GM13977 (cell line): Measurements from ENCODE around the gene HDGFL1.
A peak's percentile ranks its signal among the peaks of the same experiment; 100 is the strongest.

ENCODE experiments used
- DNase-seq: peaks from one replicate; pipeline ENCODE4 v3.0.0; 2012; ENCODE audit warnings: low spot score
- in situ Hi-C: fragments of 300-500 bp; cut with MboI; formaldehyde crosslinking; loops from one replicate; pipeline ENCODE4 v1.12.0; 2022; ENCODE audit warnings: low sequenced_read_pairs, low pct_unique_long_range_greater_than_20kb, mixed read lengths, inconsistent platforms; ENCODE audit not compliant: unreplicated experiment
- TF ChIP-seq, protein P1 (sequence below): IDR thresholded peaks from 2 replicates; pipeline ENCODE4 v1.5.1; 2012; ENCODE audit warnings: mild to moderate bottlenecking, control low read depth; ENCODE audit not compliant: insufficient read depth; ENCODE audit errors: extremely low read depth, missing control alignments

Gene HDGFL1

DNA sequence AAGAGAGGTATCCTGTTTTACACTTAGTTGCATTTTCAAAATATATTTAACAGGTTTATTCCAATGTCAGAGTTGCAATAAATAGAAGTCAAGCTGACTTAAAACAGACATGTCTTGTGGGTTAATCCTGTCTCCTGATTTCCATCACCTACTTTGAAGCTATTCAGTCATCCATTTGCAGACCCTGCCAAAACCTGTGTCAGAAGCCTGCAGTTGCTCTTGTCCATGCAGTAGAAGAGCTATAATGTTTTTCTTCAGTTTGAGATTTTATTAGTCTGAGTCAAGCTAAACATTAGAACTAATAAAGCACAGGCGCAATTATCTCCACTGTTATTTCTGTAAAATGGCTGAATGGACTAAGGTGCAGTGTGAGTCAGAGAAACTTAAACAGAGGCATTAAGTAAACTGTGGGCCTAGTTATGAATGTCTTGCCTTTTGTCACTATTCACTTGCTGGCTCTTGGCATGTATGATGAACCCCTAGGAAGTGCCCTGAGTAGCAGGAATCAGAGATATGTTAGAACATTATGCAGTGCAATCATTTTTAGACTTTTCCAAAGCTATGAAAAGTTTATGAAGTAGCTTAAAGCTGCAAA, 11.0 kb upstream of the HDGFL1 start:
- no peak for DNase-seq
- TF ChIP-seq, protein P1, sequence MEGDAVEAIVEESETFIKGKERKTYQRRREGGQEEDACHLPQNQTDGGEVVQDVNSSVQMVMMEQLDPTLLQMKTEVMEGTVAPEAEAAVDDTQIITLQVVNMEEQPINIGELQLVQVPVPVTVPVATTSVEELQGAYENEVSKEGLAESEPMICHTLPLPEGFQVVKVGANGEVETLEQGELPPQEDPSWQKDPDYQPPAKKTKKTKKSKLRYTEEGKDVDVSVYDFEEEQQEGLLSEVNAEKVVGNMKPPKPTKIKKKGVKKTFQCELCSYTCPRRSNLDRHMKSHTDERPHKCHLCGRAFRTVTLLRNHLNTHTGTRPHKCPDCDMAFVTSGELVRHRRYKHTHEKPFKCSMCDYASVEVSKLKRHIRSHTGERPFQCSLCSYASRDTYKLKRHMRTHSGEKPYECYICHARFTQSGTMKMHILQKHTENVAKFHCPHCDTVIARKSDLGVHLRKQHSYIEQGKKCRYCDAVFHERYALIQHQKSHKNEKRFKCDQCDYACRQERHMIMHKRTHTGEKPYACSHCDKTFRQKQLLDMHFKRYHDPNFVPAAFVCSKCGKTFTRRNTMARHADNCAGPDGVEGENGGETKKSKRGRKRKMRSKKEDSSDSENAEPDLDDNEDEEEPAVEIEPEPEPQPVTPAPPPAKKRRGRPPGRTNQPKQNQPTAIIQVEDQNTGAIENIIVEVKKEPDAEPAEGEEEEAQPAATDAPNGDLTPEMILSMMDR, result no peak
- in situ Hi-C loops, result no loop called here

DNA sequence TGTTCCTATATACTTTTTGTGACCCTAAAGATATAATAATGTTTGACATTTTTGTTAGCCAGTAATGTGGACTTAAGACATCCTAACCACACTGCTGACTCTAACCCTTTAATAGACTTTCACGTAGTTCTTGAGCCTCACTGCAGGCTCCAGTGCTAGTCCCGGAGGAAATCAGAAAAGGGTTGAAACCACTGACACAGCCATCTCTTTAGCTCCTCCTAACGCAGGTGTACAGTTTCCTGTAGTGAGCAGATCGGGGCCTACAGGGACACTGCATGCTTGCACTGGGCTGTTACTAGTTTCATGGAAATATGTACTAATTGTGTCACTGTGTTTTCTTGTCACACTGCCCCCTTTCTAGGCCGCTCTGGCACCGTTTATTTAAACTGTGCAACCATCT, 512 bp upstream of the HDGFL1 start:
- DNase-seq, result peak; percentile 9
- TF ChIP-seq, protein P1, result no peak
- in situ Hi-C loops, result no loop called here

DNA sequence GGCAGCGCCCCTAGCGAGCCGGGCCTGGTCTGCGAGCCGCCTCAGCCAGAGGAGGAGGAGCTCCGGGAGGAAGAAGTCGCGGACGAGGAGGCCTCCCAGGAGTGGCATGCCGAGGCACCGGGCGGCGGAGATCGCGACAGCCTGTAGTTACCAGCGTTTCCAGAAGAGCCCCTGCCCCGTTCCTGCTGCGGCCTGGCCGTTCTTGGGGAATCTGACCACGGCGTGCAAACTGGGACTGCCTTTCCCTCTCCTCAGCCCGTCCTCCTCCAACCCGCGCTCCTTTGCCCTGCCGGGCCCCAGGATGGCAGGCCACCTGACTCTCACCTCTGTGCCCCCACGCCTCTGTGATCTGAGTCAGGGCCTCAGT, 802 bp downstream of the HDGFL1 start:
- TF ChIP-seq, protein P1, result no peak

DNA sequence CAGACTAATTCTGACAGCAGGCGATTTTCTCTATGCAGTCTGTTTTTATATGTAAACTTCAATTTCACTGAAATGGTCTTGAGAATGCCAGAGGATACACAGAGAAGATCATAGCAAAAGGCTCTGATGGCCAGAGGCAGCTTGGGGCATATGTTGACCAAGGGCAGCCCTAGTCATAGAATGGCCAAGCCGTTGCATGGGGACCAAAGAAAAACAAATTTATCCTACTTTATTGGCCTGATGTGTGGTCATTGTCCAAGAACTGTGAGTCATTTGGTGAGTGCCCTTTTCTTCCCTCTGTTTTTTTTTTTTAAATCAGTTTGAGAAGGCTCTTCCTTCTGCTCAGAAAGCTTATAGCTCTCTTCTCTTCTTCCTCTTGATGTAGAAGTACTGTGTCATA, 5.8 kb downstream of the HDGFL1 start:
- DNase-seq, result no peak
- in situ Hi-C loops, result no loop called here
- TF ChIP-seq, protein P1, result no peak

More for the DNA sequence above, 802 bp downstream of the HDGFL1 start:
- in situ Hi-C loops, result no loop called here
- no peak for DNase-seq

DNA sequence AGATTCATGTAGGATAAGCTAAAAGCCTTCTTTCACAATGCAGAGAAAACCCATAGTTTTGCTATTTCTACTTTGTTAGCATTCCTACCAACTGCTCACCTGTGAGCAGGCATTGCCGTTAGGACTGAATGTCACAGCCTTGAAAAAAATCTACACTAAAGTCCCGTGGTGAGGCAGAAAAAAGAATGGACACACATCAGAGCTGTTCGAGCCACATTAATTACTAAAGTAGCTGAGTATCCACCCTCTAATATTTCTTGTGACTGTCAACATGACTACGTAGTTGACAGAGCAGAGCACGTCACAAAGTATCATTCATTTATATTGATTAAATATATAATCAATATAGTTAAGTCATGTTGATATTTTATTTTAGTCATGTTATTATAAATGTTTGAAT, 10.1 kb downstream of the HDGFL1 start:
- TF ChIP-seq, protein P1, result no peak
- in situ Hi-C loops, result no loop called here
- no peak for DNase-seq

DNA sequence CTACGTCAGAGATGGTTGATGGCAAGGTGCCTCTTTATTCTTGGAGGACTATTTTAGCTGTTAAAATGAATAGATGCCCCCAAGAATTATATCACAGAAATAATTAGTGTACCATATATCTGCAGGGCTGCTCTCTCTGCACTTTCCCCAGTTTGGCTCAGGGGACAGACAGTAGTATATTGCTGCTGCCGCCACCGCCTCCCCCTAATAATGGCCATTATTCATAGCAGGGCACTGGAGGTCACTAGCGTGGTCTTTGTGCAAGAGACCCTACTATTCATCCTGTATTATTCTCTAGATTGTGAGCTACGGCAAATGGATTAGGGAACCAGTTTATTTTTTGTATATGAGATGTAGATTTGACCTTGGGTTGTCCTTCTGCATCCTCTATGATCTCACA, 11.0 kb downstream of the HDGFL1 start:
- in situ Hi-C loops, result no loop called here
- no peak for DNase-seq

More for the DNA sequence above, 11.0 kb downstream of the HDGFL1 start:
- TF ChIP-seq, protein P1, result no peak
